ENCODE data around the gene ZNF684.

GRCh38 chr1:40563266-40563665, 31.8 kb downstream of the ZNF684 start:
- TF ChIP-seq, protein P1, sequence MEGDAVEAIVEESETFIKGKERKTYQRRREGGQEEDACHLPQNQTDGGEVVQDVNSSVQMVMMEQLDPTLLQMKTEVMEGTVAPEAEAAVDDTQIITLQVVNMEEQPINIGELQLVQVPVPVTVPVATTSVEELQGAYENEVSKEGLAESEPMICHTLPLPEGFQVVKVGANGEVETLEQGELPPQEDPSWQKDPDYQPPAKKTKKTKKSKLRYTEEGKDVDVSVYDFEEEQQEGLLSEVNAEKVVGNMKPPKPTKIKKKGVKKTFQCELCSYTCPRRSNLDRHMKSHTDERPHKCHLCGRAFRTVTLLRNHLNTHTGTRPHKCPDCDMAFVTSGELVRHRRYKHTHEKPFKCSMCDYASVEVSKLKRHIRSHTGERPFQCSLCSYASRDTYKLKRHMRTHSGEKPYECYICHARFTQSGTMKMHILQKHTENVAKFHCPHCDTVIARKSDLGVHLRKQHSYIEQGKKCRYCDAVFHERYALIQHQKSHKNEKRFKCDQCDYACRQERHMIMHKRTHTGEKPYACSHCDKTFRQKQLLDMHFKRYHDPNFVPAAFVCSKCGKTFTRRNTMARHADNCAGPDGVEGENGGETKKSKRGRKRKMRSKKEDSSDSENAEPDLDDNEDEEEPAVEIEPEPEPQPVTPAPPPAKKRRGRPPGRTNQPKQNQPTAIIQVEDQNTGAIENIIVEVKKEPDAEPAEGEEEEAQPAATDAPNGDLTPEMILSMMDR (conservative IDR thresholded peaks at IDR 0.05; ENCODE audit: low read length), result no peak
- no peak for TF ChIP-seq EZH2phosphoT487 (IDR thresholded peaks at IDR 0.05; ENCODE audit: borderline replicate concordance)
